Sciatic nerve (tissue), 2 donors: Measurements from ENCODE around the gene BLCAP. TPM values are rescaled to one million over a fixed set of nuclear protein-coding genes. Genes with fewer than 3 reads are reported as not detected.

Experiments
- ATAC-seq: fragments of 200-7000 bp; cut with Tn5 transposase; one replicate; pipeline ENCODE4 v1.9.1; 2020; ENCODE audit warnings: mild to moderate bottlenecking, moderate library complexity
- DNase-seq: peaks from one replicate; pipeline ENCODE4 v3.0.0-alpha.2; 2020; ENCODE audit warnings: low spot score
- intact Hi-C: fragments of 100-400 bp; cut with DNase I; formaldehyde crosslinking; loops from one replicate; pipeline ENCODE4 v1.14.2; 2022
- total RNA-seq: library from RNA; stranded (reverse); fragmentation: NEBNext Ultra II Directional; extraction: Animal tissue kit (Norgen Biotek cat#: 25700); gene quantifications from one replicate; pipeline ENCODE4 v1.2.1, GENCODE V29; 2021
- donor health status: DM: no; HTN: no; CAD: no.
- donor health status: DM: no; HTN: no; CAD: no.

The BLCAP gene
- total RNA-seq, 1 donor from 2014 or later = 58.4 TPM

- DNase-seq (no peak), ATAC-seq (no peak)
- intact Hi-C loops = no loop called here
Measured at GRCh38 chr20:37521061-37521771, 6.5 kb downstream of the BLCAP start, which contains the start of gene NNAT. TSS of gene NNAT (plus strand) at chr20:37521250. CDS start at chr20:37521332, 82 bp downstream.

GRCh38 chr20:37520419-37520955, 7.2 kb downstream of the BLCAP start:
- DNase-seq (no peak), ATAC-seq (no peak)
- intact Hi-C loops = no loop called here

GRCh38 chr20:37519508-37520418, 7.9 kb downstream of the BLCAP start:
- ATAC-seq (peak; percentile 13), DNase-seq (no peak)
- intact Hi-C loops = no loop called here

DNA sequence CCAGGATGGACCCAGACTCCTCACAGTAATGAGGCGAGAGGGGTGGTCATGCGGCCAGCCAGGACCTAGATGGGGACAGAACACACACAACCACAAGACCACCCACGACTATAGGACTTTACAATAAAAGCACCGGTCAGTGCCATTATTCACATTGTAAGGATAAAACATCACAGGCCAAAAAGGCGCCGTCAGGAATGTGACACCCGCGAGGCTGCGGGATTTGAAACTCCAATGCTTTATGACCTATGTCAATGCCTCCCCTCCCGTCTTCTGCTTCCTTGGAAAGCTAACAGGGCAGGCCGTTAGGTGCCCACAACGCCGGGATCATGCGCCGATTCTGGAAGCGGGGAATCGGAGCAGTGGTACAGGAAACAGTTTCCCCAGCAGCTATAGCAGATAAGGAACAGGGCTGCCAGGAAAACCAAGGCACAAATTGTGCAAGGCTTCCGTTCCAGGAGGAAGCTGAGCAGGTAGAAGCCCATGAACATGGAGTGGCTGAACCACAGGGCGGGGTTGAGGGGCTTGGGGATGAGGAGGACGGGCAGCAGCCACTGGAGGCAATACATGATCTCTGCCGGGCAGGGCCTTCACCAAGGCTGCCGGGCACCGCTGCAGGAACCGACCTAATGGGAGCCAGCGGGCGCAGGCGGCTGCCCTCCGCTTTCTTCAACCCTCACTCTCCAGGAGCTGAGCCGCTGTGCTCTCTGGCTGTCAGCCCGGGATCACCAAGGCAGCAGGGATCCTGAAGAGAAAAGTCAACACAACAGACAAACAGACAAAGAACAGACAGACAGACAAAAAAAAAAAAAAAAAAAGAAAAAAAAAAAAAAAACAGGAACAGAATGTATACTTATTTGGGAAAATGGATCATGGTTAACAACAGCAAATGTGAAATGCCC, 8.8 kb downstream of the BLCAP start:
- intact Hi-C loops = no loop called here
- DNase-seq (no peak), ATAC-seq (peak; percentile 55)

DNA sequence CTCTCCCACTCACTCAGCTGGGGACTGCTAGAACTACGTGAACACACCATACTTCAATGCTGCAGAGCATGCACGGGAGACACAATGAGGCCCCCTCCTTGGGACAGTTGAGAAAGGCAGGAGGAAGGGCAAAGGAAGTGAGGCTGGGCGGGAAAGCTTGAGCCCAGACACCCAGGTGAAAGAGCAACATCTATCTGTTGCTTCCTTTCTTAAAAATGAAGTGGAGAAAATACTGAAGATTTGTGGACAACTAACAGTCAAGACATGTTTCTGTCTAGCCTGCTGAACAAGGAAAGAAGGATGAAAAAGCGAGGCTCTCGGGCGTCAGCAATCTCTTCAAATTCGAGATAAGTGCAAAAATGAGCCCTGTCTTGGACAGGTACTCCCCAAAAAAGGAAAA, 9.6 kb downstream of the BLCAP start:
- no peak for DNase-seq
- ATAC-seq = no peak
- intact Hi-C loops = no loop called here

- no peak for ATAC-seq
- no peak for DNase-seq
- intact Hi-C loops = no loop called here
Measured at GRCh38 chr20:37516811-37517750, 10.6 kb downstream of the BLCAP start.

DNA sequence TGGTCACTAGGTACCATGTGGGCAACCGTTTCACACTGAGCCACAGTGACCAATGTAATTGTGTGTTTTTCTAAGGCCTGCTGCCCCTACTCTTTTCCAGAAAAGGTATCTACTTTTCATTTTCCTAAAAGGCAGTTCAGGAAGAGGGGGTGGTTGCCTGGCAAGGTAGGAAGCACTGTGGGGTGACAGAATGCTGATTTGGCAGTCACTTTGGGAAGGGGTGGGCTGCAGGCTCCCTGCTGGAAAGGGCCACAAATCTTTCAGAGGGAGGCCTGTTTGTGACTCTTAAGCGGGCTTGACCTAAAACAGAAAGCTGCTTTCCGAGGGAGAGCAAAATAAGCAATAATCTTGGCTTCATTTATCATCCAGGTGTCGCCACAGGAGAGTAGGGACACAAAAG, 11.8 kb downstream of the BLCAP start:
- ATAC-seq (no peak), DNase-seq (no peak)
- intact Hi-C loops = no loop called here

GRCh38 chr20:37513779-37514359, 13.8 kb downstream of the BLCAP start:
- ATAC-seq = no peak
- intact Hi-C loops = no loop called here
- no peak for DNase-seq

GRCh38 chr20:37511610-37512275, 15.9 kb downstream of the BLCAP start:
- no peak for DNase-seq
- ATAC-seq = no peak
- intact Hi-C loops = no loop called here

- intact Hi-C loops = no loop called here
- no peak for DNase-seq
Measured at GRCh38 chr20:37510226-37510625, 17.4 kb downstream of the BLCAP start.

DNA sequence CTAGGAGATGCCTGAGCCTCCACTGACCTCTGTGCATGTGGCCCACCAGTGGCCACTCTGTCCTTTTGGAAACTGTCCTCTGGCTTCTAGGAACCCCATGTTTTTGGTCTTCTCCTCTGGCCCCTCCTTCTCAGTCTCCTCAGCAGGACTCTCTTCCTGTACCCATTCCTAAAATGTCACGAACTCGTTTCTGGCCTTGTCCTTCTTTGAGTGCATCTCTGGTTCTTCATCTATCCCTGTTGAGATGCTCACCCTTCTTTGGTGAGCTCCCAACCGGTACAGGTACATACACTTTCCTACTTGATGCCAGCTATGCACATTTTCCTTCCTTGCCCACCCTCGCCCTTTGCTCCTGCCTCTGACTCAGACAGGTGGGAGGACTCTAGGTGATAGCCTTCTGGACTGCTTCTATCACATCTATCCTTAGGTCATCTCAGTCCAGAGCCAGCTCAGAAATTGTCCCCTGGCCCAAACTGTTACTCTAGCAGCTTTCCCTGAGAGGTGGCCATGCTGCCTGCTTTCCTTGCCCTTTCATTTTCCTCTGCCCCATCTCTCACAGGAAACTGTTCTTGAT, 21.4 kb downstream of the BLCAP start:
- DNase-seq (no peak), ATAC-seq (no peak)
- intact Hi-C loops = no loop called here

More at GRCh38 chr20:37510226-37510625, 17.4 kb downstream of the BLCAP start:
- ATAC-seq = no peak

DNA sequence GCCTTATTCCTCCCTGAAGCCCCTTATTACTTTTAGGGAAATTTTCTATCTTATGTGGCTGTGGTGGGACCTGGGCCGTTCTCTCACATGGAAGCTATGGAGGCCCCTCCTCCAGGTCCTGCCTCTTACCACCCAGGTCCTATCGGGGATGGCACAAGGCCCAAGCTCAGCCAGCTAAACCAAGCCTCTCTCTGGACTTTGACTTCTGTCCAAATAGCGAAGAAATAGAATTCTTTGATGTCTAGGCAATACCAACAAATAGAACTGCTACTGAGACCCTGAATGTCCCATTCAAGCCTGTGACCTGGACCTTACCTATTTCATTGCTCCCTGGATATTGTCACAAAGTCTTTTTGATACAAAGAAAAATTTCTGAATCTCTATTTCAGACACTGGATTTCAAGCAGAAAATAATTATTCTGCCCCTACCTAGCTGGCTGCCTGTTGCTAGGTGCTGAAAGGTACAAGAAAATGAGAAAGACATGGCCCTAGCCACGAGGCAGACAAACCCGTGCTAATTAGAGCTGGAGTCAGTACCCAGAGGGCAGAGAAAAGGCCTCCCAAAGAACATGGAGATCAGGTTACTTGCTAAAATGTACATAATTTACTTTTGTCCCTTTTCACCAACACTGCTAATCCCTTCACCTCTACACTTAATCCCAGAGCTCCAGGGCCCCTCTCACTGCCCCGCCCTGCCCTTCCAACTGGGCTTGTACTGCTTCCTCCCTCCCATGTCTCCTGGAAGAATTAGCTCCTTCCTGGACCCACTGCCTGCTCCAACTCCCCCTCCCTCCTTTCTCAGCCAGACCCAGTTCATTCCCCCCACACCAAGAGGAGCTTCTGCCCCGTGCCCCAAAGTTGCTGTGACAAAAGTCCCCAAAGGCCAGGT, 22.2 kb downstream of the BLCAP start:
- intact Hi-C loops = no loop called here
- no peak for ATAC-seq
- DNase-seq = no peak

GRCh38 chr20:37504404-37505096, 23.1 kb downstream of the BLCAP start:
- DNase-seq = no peak
- no peak for ATAC-seq
- intact Hi-C loops = no loop called here

- intact Hi-C loops = no loop called here
- ATAC-seq (no peak), DNase-seq (no peak)
Measured at GRCh38 chr20:37503256-37503927, 24.3 kb downstream of the BLCAP start.

- intact Hi-C loops = loop anchor here (1.0 kb wide), 1 partner anchor 251 kb away; no protein-coding TSS in a partner anchor
- ATAC-seq (no peak), DNase-seq (no peak)
Measured at GRCh38 chr20:37502654-37503053, 25.0 kb downstream of the BLCAP start.
